ENCODE measurements around the gene ALOX12. TPM values are rescaled to one million over a fixed set of nuclear protein-coding genes. Genes with fewer than 3 reads are reported as not detected.
"Not testable (repeated sequence)": the region's sequence is repeated elsewhere in the genome, so short reads cannot be mapped to it uniquely, and the experiment has no call there.

The ALOX12 gene
- total RNA-seq, 2 donors from 2014 or later, result 2.0 TPM; not detected in 1

DNA sequence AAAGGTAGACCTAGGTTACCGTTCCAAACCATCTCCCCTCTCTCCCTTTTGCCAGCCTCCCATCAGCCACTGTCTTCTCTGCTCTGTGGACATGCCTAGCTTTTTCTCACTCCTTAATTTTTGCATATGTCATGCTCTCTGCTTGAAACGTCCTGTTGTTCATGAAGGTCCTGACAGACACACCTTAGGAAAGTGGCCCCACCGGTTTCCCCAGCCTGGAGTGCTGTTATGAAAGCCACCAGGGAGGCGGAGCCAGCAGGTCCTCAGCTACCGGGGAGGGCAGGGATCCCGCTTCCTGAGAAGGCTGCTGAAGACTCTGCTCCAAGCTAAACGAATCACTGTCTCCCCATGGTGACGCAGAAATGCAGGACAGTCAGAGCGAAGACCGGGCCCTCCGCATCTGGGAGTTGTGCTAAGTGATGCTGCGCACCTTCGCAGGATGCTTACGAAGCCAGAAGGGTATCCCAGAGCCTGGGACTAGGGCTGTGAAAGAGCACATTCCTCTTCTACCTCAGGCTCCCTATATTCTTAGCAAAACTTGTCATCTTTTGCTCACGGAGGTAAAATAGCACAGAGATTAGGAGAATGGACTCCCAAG lies 50.4 kb downstream of the ALOX12 start:
- Histone ChIP-seq H3K27me3 (peaks cover 7% of the 10 kb centered on the region), H3K4me3 (peak overlapping the region; percentile 21), H3K4me1 (peaks cover 18% of the 10 kb centered on the region), H3K27ac (peak overlapping the region; percentile 71), H3K36me3 (no peaks in the 10 kb centered on the region), H3K9ac (ENCODE audit: low read depth in 2 of 2, low read length in 2 of 2) (peak overlapping the region; percentile 26 to 76), H3K9me3 (no peaks in the 10 kb centered on the region)
- TF ChIP-seq, protein P1, sequence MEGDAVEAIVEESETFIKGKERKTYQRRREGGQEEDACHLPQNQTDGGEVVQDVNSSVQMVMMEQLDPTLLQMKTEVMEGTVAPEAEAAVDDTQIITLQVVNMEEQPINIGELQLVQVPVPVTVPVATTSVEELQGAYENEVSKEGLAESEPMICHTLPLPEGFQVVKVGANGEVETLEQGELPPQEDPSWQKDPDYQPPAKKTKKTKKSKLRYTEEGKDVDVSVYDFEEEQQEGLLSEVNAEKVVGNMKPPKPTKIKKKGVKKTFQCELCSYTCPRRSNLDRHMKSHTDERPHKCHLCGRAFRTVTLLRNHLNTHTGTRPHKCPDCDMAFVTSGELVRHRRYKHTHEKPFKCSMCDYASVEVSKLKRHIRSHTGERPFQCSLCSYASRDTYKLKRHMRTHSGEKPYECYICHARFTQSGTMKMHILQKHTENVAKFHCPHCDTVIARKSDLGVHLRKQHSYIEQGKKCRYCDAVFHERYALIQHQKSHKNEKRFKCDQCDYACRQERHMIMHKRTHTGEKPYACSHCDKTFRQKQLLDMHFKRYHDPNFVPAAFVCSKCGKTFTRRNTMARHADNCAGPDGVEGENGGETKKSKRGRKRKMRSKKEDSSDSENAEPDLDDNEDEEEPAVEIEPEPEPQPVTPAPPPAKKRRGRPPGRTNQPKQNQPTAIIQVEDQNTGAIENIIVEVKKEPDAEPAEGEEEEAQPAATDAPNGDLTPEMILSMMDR (IDR thresholded peaks at IDR 0.05), result peak; percentile 2
- DNase-seq, result peak; percentile 95
- intact Hi-C loops (cut with DNase I), result no loop called here

DNA sequence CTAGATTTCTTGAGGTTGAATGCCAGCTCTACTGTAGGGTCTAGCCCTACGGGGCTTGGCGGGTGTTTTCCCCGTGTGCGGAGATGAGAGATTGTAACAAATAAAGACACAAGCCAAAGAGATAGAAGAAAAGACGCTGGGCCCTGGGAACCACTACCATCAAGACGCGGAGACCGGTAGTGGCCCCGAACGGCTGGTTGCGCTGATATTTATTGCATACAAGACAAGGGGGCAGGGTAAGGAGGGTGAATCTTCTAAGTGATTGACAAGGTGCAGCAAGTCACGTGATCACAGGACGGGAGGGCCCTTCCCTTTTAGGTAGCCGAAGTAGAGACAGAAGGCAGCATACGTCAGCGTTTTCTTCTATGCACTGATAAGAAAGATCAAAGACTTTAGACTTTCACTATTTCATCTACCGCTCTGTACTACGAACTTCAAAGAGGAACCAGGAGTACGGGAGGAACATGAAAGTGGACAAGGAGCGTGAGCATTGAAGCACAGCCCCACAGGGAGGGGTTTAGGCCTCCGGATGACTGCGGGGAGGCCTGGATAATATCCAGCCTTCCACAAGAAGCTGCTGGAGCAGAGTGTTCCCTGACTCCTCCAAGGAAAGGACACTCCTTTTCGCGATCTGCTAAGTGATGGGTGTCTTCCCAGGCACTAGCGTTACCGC lies 51.0 kb downstream of the ALOX12 start:
- H3K4me1 ChIP-seq, result peaks cover 18% of the 10 kb centered on the region
- H3K27me3 ChIP-seq; H3K9me3 ChIP-seq; intact Hi-C loops (cut with DNase I); H3K36me3 ChIP-seq: not testable (repeated sequence)
- peak; percentile 80 for DNase-seq
- peak overlapping the region; percentile 21 for H3K4me3 ChIP-seq
- H3K9ac ChIP-seq (ENCODE audit: low read depth in 2 of 2, low read length in 2 of 2), result peak overlapping the region; percentile 26 to 76
- H3K27ac ChIP-seq, result peak overlapping the region; percentile 71

DNA sequence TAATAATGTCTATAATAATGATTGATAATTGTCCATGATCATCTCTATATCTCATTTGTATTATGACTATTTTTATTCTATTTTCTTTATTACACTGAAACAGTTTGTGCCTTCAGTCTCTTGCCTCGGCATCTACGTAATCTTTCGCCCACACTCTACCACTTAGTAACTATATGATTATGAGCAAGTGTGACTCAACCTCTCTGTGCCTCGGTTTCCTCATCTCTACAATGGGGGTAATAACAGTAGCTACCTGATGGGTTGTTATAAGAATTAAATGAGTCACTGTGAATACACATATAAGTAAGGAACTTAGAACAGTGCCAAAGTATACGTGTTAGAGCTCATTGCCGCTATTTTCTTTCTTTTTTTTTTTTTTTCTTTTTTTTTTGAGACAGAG lies 51.7 kb downstream of the ALOX12 start:
- no peaks in the 10 kb centered on the region for H3K9me3 ChIP-seq
- intact Hi-C loops (cut with DNase I), result no loop called here
- H3K9ac ChIP-seq (ENCODE audit: low read depth in 2 of 2, low read length in 2 of 2), result no peak overlapping the region
- H3K27ac ChIP-seq, result peak overlapping the region; percentile 71
- peaks cover 5% of the 10 kb centered on the region for H3K27me3 ChIP-seq
- DNase-seq, result no peak
- TF ChIP-seq, protein P1 (IDR thresholded peaks at IDR 0.05), result no peak
- no peaks in the 10 kb centered on the region for H3K36me3 ChIP-seq
- H3K4me3 ChIP-seq, result no peak overlapping the region
- H3K4me1 ChIP-seq, result peaks cover 15% of the 10 kb centered on the region

DNA sequence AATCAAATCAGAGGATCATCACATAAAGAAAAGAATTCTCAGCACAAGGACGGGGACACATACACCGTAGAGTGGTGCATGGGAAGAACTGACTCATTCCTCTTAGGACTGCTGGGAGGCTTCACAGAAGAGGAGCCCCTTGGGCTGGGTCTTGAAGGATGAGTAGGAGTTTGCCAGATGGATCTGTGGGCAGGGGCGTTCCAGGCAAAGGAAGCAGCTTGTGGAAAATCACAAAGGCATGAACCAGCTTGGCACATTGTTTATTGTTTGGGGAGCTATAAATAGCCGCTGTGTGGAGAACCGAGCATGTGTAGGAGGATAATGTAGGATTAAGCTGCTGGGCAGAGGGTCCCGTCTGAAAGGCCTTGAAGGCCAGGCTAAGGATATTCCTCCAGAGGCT lies 53.1 kb downstream of the ALOX12 start:
- Histone ChIP-seq H3K36me3 (no peaks in the 10 kb centered on the region), H3K9me3 (no peaks in the 10 kb centered on the region), H3K27me3 (no peaks in the 10 kb centered on the region), H3K4me1 (peaks cover under 1% of the 10 kb centered on the region), H3K27ac (no peak overlapping the region), H3K9ac (ENCODE audit: low read depth in 2 of 2, low read length in 2 of 2) (no peak overlapping the region), H3K4me3 (no peak overlapping the region)
- no peak for DNase-seq
- intact Hi-C loops (cut with DNase I), result no loop called here
- TF ChIP-seq, protein P1 (IDR thresholded peaks at IDR 0.05), result no peak

DNA sequence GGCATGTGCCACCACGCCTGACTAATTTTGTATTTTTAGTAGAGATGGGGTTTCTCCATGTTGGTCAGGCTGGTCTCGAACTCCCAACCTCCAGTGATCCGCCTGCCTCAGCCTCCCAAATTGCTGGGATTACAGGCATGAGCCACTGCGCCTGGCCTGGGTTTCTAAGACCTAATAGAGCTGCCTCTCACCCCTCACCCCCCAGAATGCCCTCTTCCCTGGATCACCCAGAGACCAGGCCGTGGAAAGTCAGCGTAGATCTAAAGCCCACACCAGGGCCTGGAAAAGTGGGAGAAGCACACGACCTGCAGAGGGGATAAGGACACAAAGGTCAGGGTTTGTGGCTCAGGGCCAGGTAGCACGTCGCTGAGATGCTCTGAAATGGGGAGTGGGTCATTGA lies 54.7 kb downstream of the ALOX12 start:
- H3K4me3 ChIP-seq; H3K27me3 ChIP-seq; H3K9me3 ChIP-seq; DNase-seq; H3K4me1 ChIP-seq; H3K36me3 ChIP-seq; H3K9ac ChIP-seq (ENCODE audit: low read depth in 2 of 2, low read length in 2 of 2); H3K27ac ChIP-seq: not testable (repeated sequence)
- intact Hi-C loops (cut with DNase I), result loop anchor here (2.0 to 5.0 kb wide), 2 partner anchors 126 to 297 kb away; no protein-coding TSS in a partner anchor

DNA sequence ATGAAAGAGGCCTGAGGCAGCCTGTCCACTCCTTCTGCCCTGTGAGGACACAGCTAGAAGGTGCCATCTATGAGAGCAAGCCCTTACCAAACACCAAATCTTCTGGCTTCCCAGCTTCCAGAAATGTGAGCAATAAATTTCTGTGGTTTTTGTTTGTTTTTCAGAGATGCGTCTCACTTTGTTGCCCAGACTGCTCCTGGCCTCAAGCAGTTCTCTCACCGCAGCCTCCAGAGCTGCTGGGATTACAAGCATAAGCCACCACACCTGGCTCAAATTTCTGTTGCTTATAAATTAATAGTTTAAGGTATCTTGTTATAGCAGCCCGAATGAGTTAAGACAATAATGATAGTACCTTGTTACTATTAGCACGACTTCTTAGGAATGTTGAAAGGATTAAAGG lies 60.5 kb downstream of the ALOX12 start:
- no peak overlapping the region for H3K9ac ChIP-seq (ENCODE audit: low read depth in 2 of 2, low read length in 2 of 2)
- DNase-seq, result no peak
- H3K4me3 ChIP-seq, result no peak overlapping the region
- no peaks in the 10 kb centered on the region for H3K4me1 ChIP-seq
- no peaks in the 10 kb centered on the region for H3K9me3 ChIP-seq
- H3K27ac ChIP-seq, result no peak overlapping the region
- no peaks in the 10 kb centered on the region for H3K36me3 ChIP-seq
- no peaks in the 10 kb centered on the region for H3K27me3 ChIP-seq
- TF ChIP-seq, protein P1 (IDR thresholded peaks at IDR 0.05), result no peak
- intact Hi-C loops (cut with DNase I), result no loop called here
